Neuronal stem cell (in vitro differentiated cells): ENCODE results near the gene CNNM1.

Experiments used
- DNase-seq: peaks from one replicate; pipeline ENCODE4 v3.0.0-alpha.2; 2013; ENCODE audit warnings: low spot score
- H2AFZ ChIP-seq: one replicate; pipeline ENCODE4 v1.6.1; 2013; ENCODE audit warnings: mild to moderate bottlenecking, low read length, inconsistent platforms
- H2AK5ac ChIP-seq: 2 replicates; pipeline ENCODE4 v1.6.1; 2013; ENCODE audit warnings: low read depth, mild to moderate bottlenecking, inconsistent platforms, low read length, moderate library complexity, mixed read lengths
- H2BK120ac ChIP-seq: 2 replicates; pipeline ENCODE4 v1.6.1; 2013; ENCODE audit warnings: low read depth, mild to moderate bottlenecking, inconsistent platforms, low read length, moderate library complexity, mixed read lengths
- H2BK12ac ChIP-seq: one replicate; pipeline ENCODE4 v1.6.1; 2013; ENCODE audit warnings: low read length, inconsistent platforms
- H2BK15ac ChIP-seq: 2 replicates; pipeline ENCODE4 v1.6.1; 2013; ENCODE audit warnings: mild to moderate bottlenecking, low read length, inconsistent platforms, mixed read lengths
- H2BK5ac ChIP-seq: one replicate; pipeline ENCODE4 v1.6.1; 2013; ENCODE audit warnings: inconsistent platforms, mild to moderate bottlenecking, low read length, moderate library complexity
- H3K14ac ChIP-seq: one replicate; pipeline ENCODE4 v1.6.1; 2013; ENCODE audit warnings: low read length, inconsistent platforms
- H3K18ac ChIP-seq: 2 replicates; pipeline ENCODE4 v1.6.1; 2013; ENCODE audit warnings: low read length, inconsistent platforms
- H3K23ac ChIP-seq: 2 replicates; pipeline ENCODE4 v1.6.1; 2013; ENCODE audit warnings: low read depth, mild to moderate bottlenecking, mixed read lengths, low read length, inconsistent platforms; ENCODE audit not compliant: poor library complexity
- H3K27ac ChIP-seq: replicated peaks from 3 replicates; pipeline ENCODE4 v1.5.1; 2013; ENCODE audit warnings: low read length, inconsistent platforms
- H3K27me3 ChIP-seq, 3 experiments: 2 replicates each; pipeline ENCODE4 v1.6.1; 2013; ENCODE audit warnings: low read length in 3 of 3, mild to moderate bottlenecking in 2 of 3, inconsistent platforms in 1 of 3, low read depth in 1 of 3, mixed read lengths in 1 of 3, moderate library complexity in 1 of 3; ENCODE audit not compliant: control insufficient read depth in 3 of 3, insufficient read depth in 3 of 3
- H3K36me3 ChIP-seq, 2 donors: replicated peaks in 1 of 2; 2 replicates each; pipeline ENCODE4 v1.6.1; 2013; ENCODE audit warnings: low read length in 2 of 2; ENCODE audit not compliant: control insufficient read depth in 2 of 2, insufficient read depth in 2 of 2
- H3K4ac ChIP-seq: 2 replicates; pipeline ENCODE4 v1.6.1; 2013; ENCODE audit warnings: inconsistent platforms, mild to moderate bottlenecking, low read length, moderate library complexity
- H3K4me1 ChIP-seq, 2 donors: 1 replicate in 1 of 2; 2 replicates in 1 of 2; pipeline ENCODE4 v1.6.1; 2013; ENCODE audit warnings: low read length in 2 of 2, low read depth in 1 of 2; ENCODE audit not compliant: control insufficient read depth in 2 of 2, insufficient read depth in 1 of 2
- H3K4me2 ChIP-seq: one replicate; pipeline ENCODE4 v1.6.1; 2013; ENCODE audit warnings: mild to moderate bottlenecking, low read length, inconsistent platforms; ENCODE audit not compliant: insufficient read depth, poor library complexity, severe bottlenecking
- H3K4me3 ChIP-seq, 2 donors: 2 replicates each; pipeline ENCODE4 v1.5.1; 2013; ENCODE audit warnings: low read length in 2 of 2, mild to moderate bottlenecking in 2 of 2, inconsistent platforms in 1 of 2, moderate library complexity in 1 of 2
- H3K79me1 ChIP-seq: one replicate; pipeline ENCODE4 v1.6.1; 2013; ENCODE audit warnings: low read depth, mild to moderate bottlenecking, inconsistent platforms, low read length, moderate library complexity
- H3K9ac ChIP-seq: one replicate; pipeline ENCODE4 v1.6.1; 2013; ENCODE audit warnings: mild to moderate bottlenecking, low read depth, low read length, inconsistent platforms; ENCODE audit not compliant: poor library complexity
- H3K9me3 ChIP-seq, 2 donors: replicated peaks in 1 of 2; 2 replicates each; pipeline versions ENCODE3 to v1.6.1; 2013; ENCODE audit warnings: low read length in 2 of 2, mild to moderate bottlenecking in 2 of 2, inconsistent platforms in 1 of 2, low read depth in 1 of 2, mixed read lengths in 1 of 2, moderate library complexity in 1 of 2; ENCODE audit not compliant: control insufficient read depth in 2 of 2, insufficient read depth in 1 of 2
- H4K8ac ChIP-seq: one replicate; pipeline ENCODE4 v1.6.1; 2013; ENCODE audit warnings: low read depth, mild to moderate bottlenecking, inconsistent platforms, low read length, moderate library complexity
- H4K91ac ChIP-seq: one replicate; pipeline ENCODE4 v1.6.1; 2013; ENCODE audit warnings: low read length, low read depth, mild to moderate bottlenecking, inconsistent platforms; ENCODE audit not compliant: poor library complexity
- WGBS, 2 donors: extraction: QIAGEN DNeasy Blood & Tissue Kit; methylation state at CpG; one replicate each; pipeline ENCODE4 v1.1.7; 2013; ENCODE audit warnings: missing lambda C conversion rate in 2 of 2, mixed read lengths in 1 of 2; ENCODE audit not compliant: insufficient read length in 2 of 2, insufficient replicate concordance in 1 of 2; ENCODE audit errors: extremely low coverage in 2 of 2; 5-methylcytosine and 5-hydroxymethylcytosine counted together

The CNNM1 gene

DNA sequence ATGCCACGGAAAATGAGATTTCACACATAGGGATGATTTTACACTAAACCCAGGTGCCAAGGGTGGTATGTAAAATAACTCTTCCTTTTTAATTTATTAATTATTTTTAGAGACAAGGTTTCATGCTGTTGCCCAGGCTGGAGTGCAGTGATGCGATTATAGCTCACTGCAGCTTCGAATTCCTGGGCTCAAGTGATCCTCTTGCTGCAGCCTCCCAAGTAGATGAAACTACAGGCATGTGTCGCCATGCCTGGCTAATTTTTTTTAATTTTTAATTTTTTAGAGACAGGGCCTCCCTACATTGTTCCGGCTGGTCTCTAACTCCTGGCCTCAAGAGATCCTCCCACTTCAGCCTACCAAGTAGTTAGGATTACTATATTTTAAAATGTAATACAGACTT lies 2.3 kb upstream of the CNNM1 start:
- Histone ChIP-seq H3K14ac (no peak overlapping the region), H3K4me2 (no peak overlapping the region), H3K4ac (no peak overlapping the region), H4K91ac (no peak overlapping the region), H3K4me1 (peaks cover 0 to 7% of the 10 kb centered on the region in 2 donors), H3K23ac (no peak overlapping the region), H2BK5ac (no peak overlapping the region), H3K9ac (no peak overlapping the region), H3K9me3 (peaks cover 0 to 4% of the 10 kb centered on the region in 2 donors), H4K8ac (no peak overlapping the region), H3K18ac (no peak overlapping the region), H3K27ac (no peak overlapping the region), H2BK12ac (no peak overlapping the region), H2BK120ac (no peak overlapping the region), H3K79me1 (peaks cover 3% of the 10 kb centered on the region), H3K27me3 (peaks cover 13 to 36% (median 29%) of the 10 kb centered on the region in 3 experiments), H2BK15ac (no peak overlapping the region), H2AFZ (no peak overlapping the region), H3K36me3 (no peaks in the 10 kb centered on the region), H3K4me3 (no peak overlapping the region), H2AK5ac (no peak overlapping the region)
- no CpG with 5 or more reads among the region's 5 CpGs for WGBS, 2 donors
- no peak for DNase-seq

DNA sequence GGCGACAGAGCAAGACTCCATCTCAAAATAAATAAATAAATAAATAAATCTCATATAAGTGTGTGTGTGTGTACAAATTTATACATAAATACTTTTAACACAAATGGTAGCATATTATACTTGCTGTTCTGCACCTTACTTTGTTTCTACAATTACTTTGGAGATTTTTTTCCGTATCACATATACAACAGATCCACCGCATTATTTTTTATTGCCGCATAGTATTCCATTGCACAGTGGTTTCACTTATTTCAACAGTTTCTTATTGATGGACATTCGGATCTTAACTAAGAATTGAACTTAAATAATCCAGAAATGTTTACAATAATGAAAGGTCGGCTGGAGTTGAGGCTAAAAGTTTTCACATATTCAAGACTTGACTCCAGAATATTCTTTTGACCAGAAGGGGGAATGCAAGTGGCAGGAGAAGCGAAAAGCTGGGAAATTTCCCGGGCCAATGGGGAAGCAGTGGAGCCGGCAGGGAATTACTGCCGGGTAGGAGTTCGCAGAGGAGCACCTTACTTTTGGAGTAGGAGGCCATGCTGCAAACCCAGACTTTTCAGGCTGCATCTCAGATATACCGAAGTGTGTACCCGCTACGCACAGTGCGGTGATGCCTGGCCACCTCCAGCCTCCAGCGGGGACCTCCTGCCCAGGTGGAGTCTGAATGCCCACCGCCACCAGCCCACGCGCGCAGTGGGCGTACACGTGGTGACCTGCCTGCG lies 415 bp upstream of the CNNM1 start:
- no peak overlapping the region for H2BK12ac ChIP-seq
- H3K79me1 ChIP-seq: peaks cover 3% of the 10 kb centered on the region
- peak overlapping the region; percentile 51 for H3K14ac ChIP-seq
- H3K4me2 ChIP-seq: peak overlapping the region; percentile 100
- no peak overlapping the region for H3K4ac ChIP-seq
- H4K8ac ChIP-seq: no peak overlapping the region
- no peak overlapping the region for H4K91ac ChIP-seq
- H2AFZ ChIP-seq: peak overlapping the region; percentile 96
- peaks cover 0 to 4% of the 10 kb centered on the region in 2 donors for H3K9me3 ChIP-seq
- H2BK120ac ChIP-seq: no peak overlapping the region
- H3K23ac ChIP-seq: no peak overlapping the region
- peak overlapping the region; percentile 26 to 79 for H3K4me3 ChIP-seq
- peak overlapping the region; percentile 30 for H3K9ac ChIP-seq
- H3K27ac ChIP-seq: no peak overlapping the region
- H2BK15ac ChIP-seq: no peak overlapping the region
- H2AK5ac ChIP-seq: no peak overlapping the region
- DNase-seq: no peak
- H2BK5ac ChIP-seq: peak overlapping the region; percentile 83
- H3K4me1 ChIP-seq: peaks cover 0 to 7% of the 10 kb centered on the region in 2 donors
- no CpG with 5 or more reads among the region's 23 CpGs for WGBS, 2 donors
- peaks cover 13 to 49% (median 29%) of the 10 kb centered on the region in 3 experiments for H3K27me3 ChIP-seq
- no peaks in the 10 kb centered on the region for H3K36me3 ChIP-seq
- H3K18ac ChIP-seq: peak overlapping the region; percentile 88

DNA sequence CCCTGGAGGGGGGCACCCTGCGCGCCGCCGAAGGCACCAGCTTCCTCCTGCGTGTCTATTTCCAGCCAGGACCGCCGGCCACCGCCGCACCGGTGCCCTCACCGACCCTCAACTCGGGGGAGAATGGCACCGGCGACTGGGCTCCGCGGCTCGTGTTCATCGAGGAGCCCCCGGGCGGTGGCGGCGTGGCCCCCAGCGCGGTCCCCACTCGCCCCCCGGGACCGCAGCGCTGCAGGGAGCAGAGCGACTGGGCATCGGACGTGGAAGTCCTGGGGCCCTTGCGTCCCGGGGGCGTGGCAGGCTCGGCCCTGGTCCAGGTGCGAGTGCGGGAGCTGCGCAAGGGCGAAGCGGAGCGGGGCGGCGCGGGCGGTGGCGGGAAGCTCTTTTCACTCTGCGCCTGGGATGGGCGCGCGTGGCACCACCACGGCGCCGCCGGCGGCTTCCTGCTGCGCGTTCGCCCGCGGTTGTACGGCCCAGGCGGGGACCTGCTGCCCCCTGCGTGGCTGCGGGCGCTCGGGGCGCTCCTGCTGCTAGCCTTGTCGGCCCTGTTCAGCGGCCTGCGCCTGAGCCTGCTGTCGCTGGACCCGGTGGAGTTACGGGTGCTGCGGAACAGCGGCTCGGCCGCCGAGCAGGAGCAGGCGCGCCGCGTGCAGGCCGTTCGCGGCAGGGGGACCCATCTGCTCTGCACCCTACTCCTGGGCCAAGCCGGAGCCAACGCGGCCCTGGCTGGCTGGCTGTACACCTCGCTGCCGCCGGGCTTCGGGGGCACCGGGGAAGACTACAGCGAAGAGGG lies 594 bp downstream of the CNNM1 start:
- Histone ChIP-seq H3K79me1 (peaks cover 3% of the 10 kb centered on the region), H3K4me3 (peak overlapping the region; percentile 26 to 79), H3K27me3 (peaks cover 13 to 50% (median 29%) of the 10 kb centered on the region in 3 experiments), H3K4me2 (peak overlapping the region; percentile 100), H4K8ac (no peak overlapping the region), H3K9ac (peak overlapping the region; percentile 83), H3K36me3 (no peaks in the 10 kb centered on the region), H2BK15ac (peak overlapping the region; percentile 84), H2BK120ac (peak overlapping the region; percentile 43), H2BK5ac (peak overlapping the region; percentile 83), H3K4ac (peak overlapping the region; percentile 89), H3K14ac (peak overlapping the region; percentile 71), H4K91ac (no peak overlapping the region), H3K27ac (no peak overlapping the region), H3K23ac (peak overlapping the region; percentile 60), H2AFZ (peak overlapping the region; percentile 96), H2AK5ac (no peak overlapping the region), H3K4me1 (peaks cover 0 to 7% of the 10 kb centered on the region in 2 donors), H3K18ac (peak overlapping the region; percentile 92), H2BK12ac (peak overlapping the region; percentile 92), H3K9me3 (peaks cover 0 to 4% of the 10 kb centered on the region in 2 donors)
- peak; percentile 11 for DNase-seq
- WGBS, 2 donors: no CpG with 5 or more reads among the region's 94 CpGs
